Measurements from ENCODE around the gene CLIC2. TPM values are rescaled to one million over a fixed set of nuclear protein-coding genes. Genes with fewer than 3 reads are reported as not detected.

CLIC2 gene
- total RNA-seq, 2 donors from 2014 or later, result 2.4 to 4.0 TPM

GRCh38 chrX:155231163-155231562 is 103.3 kb downstream of the CLIC2 start:
- intact Hi-C loops (cut with DNase I), result no loop called here
- TF ChIP-seq POLR2A (IDR thresholded peaks at IDR 0.05) (no peak), CTCF (IDR thresholded peaks at IDR 0.05) (no peak), POLR2AphosphoS5 (IDR thresholded peaks at IDR 0.05) (no peak)
- Histone ChIP-seq H3K4me3 (no peak overlapping the region), H3K36me3 (no peaks in the 10 kb centered on the region), H3K27me3 (replicated peaks; ENCODE audit: insufficient read depth) (no peaks in the 10 kb centered on the region), H3K27ac (no peak overlapping the region), H3K4me1 (replicated peaks) (no peaks in the 10 kb centered on the region), H3K9me3 (no peaks in the 10 kb centered on the region)
- DNase-seq (ENCODE audit: low spot score), result no peak

Small RNA genes within 50 kb of the gene (microRNA-seq; reads per million reads assigned to microRNA genes)
- not detected for gene MIR1184-2

Small RNA genes within 50 kb of the gene (small RNA-seq; reads per million reads assigned to genes)
- gene AC234781.4 (0 reads per million in 2 donors), gene MIR1184-2 (0 reads per million in 2 donors)

Other genes with a start within 250 kb of the CLIC2 start
- 10 to 100 TPM; 20.8 to 32.2 TPM for gene VBP1, start 118.2 kb downstream of the CLIC2 start, total RNA-seq
- gene RAB39B, start 70.1 kb downstream of the CLIC2 start, total RNA-seq, result 1 to 10 TPM; 2.5 to 3.6 TPM
- 10 to 100 TPM; 15.2 to 16.4 TPM for gene F8A2, start 47.5 kb upstream of the CLIC2 start, total RNA-seq
- 10 to 100 TPM; 23.1 to 33.1 TPM for gene F8A3, start 124.0 kb upstream of the CLIC2 start, total RNA-seq

Measured in prostate gland (tissue), 2 donors.